Measurements from ENCODE around the gene SCAF11. TPM values are rescaled to one million over a fixed set of nuclear protein-coding genes. Genes with fewer than 3 reads are reported as not detected.

Gene SCAF11
- total and polyA plus RNA-seq, 11 donors = 26.4 to 148 (median 85.7) TPM

GRCh38 chr12:45895961-45896360 lies 94.4 kb downstream of the SCAF11 start:
- Histone ChIP-seq H3K36me3 (peaks cover 0 to 79% (median 71%) of the 10 kb centered on the region in 9 donors), H3K4me3 (no peak overlapping the region), H3K27ac (no peak overlapping the region), H3K9me3 (no peaks in the 10 kb centered on the region), H3K4me1 (peaks cover 0 to 8% (median 0%) of the 10 kb centered on the region in 12 donors), H3K27me3 (no peaks in the 10 kb centered on the region)
- ATAC-seq (no peak), DNase-seq (no peak)
- WGBS, 4 donors = 87 to 93% (median 89%) methylated on average over 4 of the region's 4 CpGs
- intact Hi-C loops (cut with DNase I) = no loop called here
- TF ChIP-seq POLR2A (IDR thresholded peaks at IDR 0.05) = no peak
- no peak for TF ChIP-seq CTCF (IDR thresholded peaks at IDR 0.05)

GRCh38 chr12:45893240-45893639 lies 97.1 kb downstream of the SCAF11 start:
- peak in 1 of 12 donors; percentile 7 for TF ChIP-seq CTCF (IDR thresholded peaks at IDR 0.05)
- no peak for TF ChIP-seq POLR2A (IDR thresholded peaks at IDR 0.05)
- intact Hi-C loops (cut with DNase I) = no loop called here
- ATAC-seq (no peak), DNase-seq (no peak)
- 61 to 70% (median 63%) methylated on average over 4 of the region's 4 CpGs for WGBS, 4 donors
- no peak overlapping the region for H3K4me3 ChIP-seq
- H3K4me1 ChIP-seq = peaks cover 0 to 8% (median 0%) of the 10 kb centered on the region in 12 donors
- H3K9me3 ChIP-seq = no peaks in the 10 kb centered on the region
- H3K36me3 ChIP-seq = peaks cover 0 to 70% (median 62%) of the 10 kb centered on the region in 9 donors
- H3K27ac ChIP-seq = no peak overlapping the region
- H3K27me3 ChIP-seq = no peaks in the 10 kb centered on the region

GRCh38 chr12:45890276-45890675 lies 100.1 kb downstream of the SCAF11 start:
- intact Hi-C loops (cut with DNase I) = no loop called here

GRCh38 chr12:45887544-45887943 lies 102.8 kb downstream of the SCAF11 start:
- WGBS, 4 donors = 78 to 82% (median 81%) methylated on average over 5 of the region's 5 CpGs
- H3K27ac ChIP-seq = no peak overlapping the region
- intact Hi-C loops (cut with DNase I) = no loop called here
- H3K9me3 ChIP-seq = peaks cover 0 to 12% (median 0%) of the 10 kb centered on the region in 12 donors
- H3K4me1 ChIP-seq = peaks cover 0 to 8% (median 0%) of the 10 kb centered on the region in 12 donors
- DNase-seq (no peak), ATAC-seq (no peak)
- TF ChIP-seq POLR2A (IDR thresholded peaks at IDR 0.05) = no peak
- no peak for TF ChIP-seq CTCF (IDR thresholded peaks at IDR 0.05)
- H3K4me3 ChIP-seq = no peak overlapping the region
- H3K27me3 ChIP-seq = no peaks in the 10 kb centered on the region
- H3K36me3 ChIP-seq = peaks cover 0 to 33% (median 19%) of the 10 kb centered on the region in 9 donors

More at GRCh38 chr12:45890276-45890675, 100.1 kb downstream of the SCAF11 start:
- H3K4me1 ChIP-seq = peaks cover 0 to 8% (median 0%) of the 10 kb centered on the region in 12 donors
- H3K27me3 ChIP-seq = no peaks in the 10 kb centered on the region
- no peak overlapping the region for H3K4me3 ChIP-seq
- 83 to 88% (median 85%) methylated on average over 2 of the region's 2 CpGs for WGBS, 4 donors
- TF ChIP-seq POLR2A (IDR thresholded peaks at IDR 0.05) (no peak), CTCF (IDR thresholded peaks at IDR 0.05) (peak in 1 of 12 donors; percentile 12)
- H3K27ac ChIP-seq = no peak overlapping the region
- ATAC-seq = no peak
- no peak for DNase-seq
- H3K36me3 ChIP-seq = peaks cover 0 to 58% (median 44%) of the 10 kb centered on the region in 9 donors
- peaks cover 0 to 5% (median 0%) of the 10 kb centered on the region in 12 donors for H3K9me3 ChIP-seq

All from heart left ventricle (tissue), 16 donors.